Ovary (tissue), 3 donors: Measurements from ENCODE around the gene AJUBA.

Experiments used
- CTCF ChIP-seq, 3 donors: fragments of 450-650 bp in 2 of 3; fragments of 200-600 bp in 1 of 3; IDR thresholded peaks; one replicate each; pipeline versions ENCODE4 v1.5.1 to v1.8.0; 2016 to 2022; ENCODE audit warnings: antibody characterized with exemption in 3 of 3, mild to moderate bottlenecking in 1 of 3
- EP300 ChIP-seq: sonication (generic); formaldehyde crosslinking; IDR thresholded peaks from one replicate; pipeline ENCODE4 v1.6.1; 2017; ENCODE audit warnings: antibody characterized with exemption
- POLR2A ChIP-seq: fragments of 450-650 bp; IDR thresholded peaks from one replicate; pipeline ENCODE4 v1.6.1; 2017; ENCODE audit warnings: antibody characterized with exemption, mild to moderate bottlenecking, moderate library complexity
- donor health status: DM: no; HTN: no; CAD: no.

GRCh38 chr14:23024612-23025075, 42.3 kb upstream of the AJUBA start:
- TF ChIP-seq CTCF (IDR thresholded peaks at IDR 0.05), result no peak
- TF ChIP-seq EP300, result no peak
- TF ChIP-seq POLR2A, result no peak
